Vagina (tissue), 2 donors: ENCODE results near the gene DUSP16. TPM values are rescaled to one million over a fixed set of nuclear protein-coding genes. Genes with fewer than 3 reads are reported as not detected.
"Not testable (repeated sequence)": the region's sequence is repeated elsewhere in the genome, so short reads cannot be mapped to it uniquely, and the experiment has no call there.

Experiments used
- DNase-seq, 2 donors: peaks; one replicate each; pipeline ENCODE4 v3.0.0-alpha.2; 2017; ENCODE audit errors: extremely low spot score in 2 of 2
- H3K27ac ChIP-seq: fragments of 200-600 bp; sonication (generic); one replicate; pipeline ENCODE4 v1.5.1; 2019
- H3K27me3 ChIP-seq: fragments of 200-600 bp; sonication (generic); one replicate; pipeline ENCODE4 v1.5.1; 2019
- H3K36me3 ChIP-seq, 2 donors: fragments of 200-600 bp; sonication (generic); one replicate each; pipeline ENCODE4 v1.5.1; 2017 to 2019
- H3K4me1 ChIP-seq: fragments of 200-600 bp; sonication (generic); one replicate; pipeline ENCODE4 v1.5.1; 2019
- H3K4me3 ChIP-seq, 2 donors: fragments of 200-600 bp; sonication (generic); 1 replicate in 1 of 2; 2 replicates in 1 of 2; pipeline ENCODE4 v1.5.1; 2016 to 2019
- H3K9me3 ChIP-seq: fragments of 200-600 bp; sonication (generic); one replicate; pipeline ENCODE4 v1.5.1; 2019
- POLR2A ChIP-seq, 2 donors: fragments of 450-650 bp; IDR thresholded peaks; one replicate each; pipeline ENCODE4 v1.6.1; 2017; ENCODE audit warnings: antibody characterized with exemption in 2 of 2, mild to moderate bottlenecking in 2 of 2, moderate library complexity in 2 of 2
- POLR2AphosphoS5 ChIP-seq, 2 donors: sonication (generic); formaldehyde crosslinking; IDR thresholded peaks; one replicate each; pipeline ENCODE4 v1.9.0; 2017; ENCODE audit warnings: antibody characterized with exemption in 2 of 2, mild to moderate bottlenecking in 2 of 2, low read depth in 1 of 2; ENCODE audit not compliant: insufficient read depth in 1 of 2
- intact Hi-C: fragments of 100-400 bp; cut with DNase I; formaldehyde crosslinking; loops from one replicate; pipeline ENCODE4 v1.15.1; 2023
- total RNA-seq: library from RNA; depleted of rRNA; stranded (reverse); fragments of >200 nt; gene quantifications from one replicate; pipeline ENCODE4 v1.2.3, GENCODE V29; 2016
- TF ChIP-seq, protein P1 (sequence below), 3 experiments: fragments of 450-650 bp in 2 of 3; fragments of 200-600 bp in 1 of 3; sonication (generic) in 1 of 3; IDR thresholded peaks; one replicate each; pipeline ENCODE4 v1.5.1; 2017 to 2019; ENCODE audit warnings: antibody characterized with exemption in 3 of 3, mild to moderate bottlenecking in 2 of 3, moderate library complexity in 2 of 3

DUSP16 gene
- total RNA-seq, 1 donor from 2014 or later, result 30.9 TPM

GRCh38 chr12:12528361-12529270, 34.0 kb downstream of the DUSP16 start:
- no peak for DNase-seq
- no peak overlapping the region for H3K27ac ChIP-seq
- H3K4me3 ChIP-seq, result no peak overlapping the region
- no peaks in the 10 kb centered on the region for H3K9me3 ChIP-seq
- TF ChIP-seq, protein P1, sequence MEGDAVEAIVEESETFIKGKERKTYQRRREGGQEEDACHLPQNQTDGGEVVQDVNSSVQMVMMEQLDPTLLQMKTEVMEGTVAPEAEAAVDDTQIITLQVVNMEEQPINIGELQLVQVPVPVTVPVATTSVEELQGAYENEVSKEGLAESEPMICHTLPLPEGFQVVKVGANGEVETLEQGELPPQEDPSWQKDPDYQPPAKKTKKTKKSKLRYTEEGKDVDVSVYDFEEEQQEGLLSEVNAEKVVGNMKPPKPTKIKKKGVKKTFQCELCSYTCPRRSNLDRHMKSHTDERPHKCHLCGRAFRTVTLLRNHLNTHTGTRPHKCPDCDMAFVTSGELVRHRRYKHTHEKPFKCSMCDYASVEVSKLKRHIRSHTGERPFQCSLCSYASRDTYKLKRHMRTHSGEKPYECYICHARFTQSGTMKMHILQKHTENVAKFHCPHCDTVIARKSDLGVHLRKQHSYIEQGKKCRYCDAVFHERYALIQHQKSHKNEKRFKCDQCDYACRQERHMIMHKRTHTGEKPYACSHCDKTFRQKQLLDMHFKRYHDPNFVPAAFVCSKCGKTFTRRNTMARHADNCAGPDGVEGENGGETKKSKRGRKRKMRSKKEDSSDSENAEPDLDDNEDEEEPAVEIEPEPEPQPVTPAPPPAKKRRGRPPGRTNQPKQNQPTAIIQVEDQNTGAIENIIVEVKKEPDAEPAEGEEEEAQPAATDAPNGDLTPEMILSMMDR (IDR thresholded peaks at IDR 0.05), result no peak
- TF ChIP-seq POLR2AphosphoS5 (IDR thresholded peaks at IDR 0.05; ENCODE audit: insufficient read depth in 1 of 2, low read depth in 1 of 2) (no peak), POLR2A (IDR thresholded peaks at IDR 0.05) (no peak)
- intact Hi-C loops, result no loop called here
- H3K27me3 ChIP-seq, result no peaks in the 10 kb centered on the region
- peaks cover 38% of the 10 kb centered on the region for H3K4me1 ChIP-seq
- no peaks in the 10 kb centered on the region for H3K36me3 ChIP-seq

DNA sequence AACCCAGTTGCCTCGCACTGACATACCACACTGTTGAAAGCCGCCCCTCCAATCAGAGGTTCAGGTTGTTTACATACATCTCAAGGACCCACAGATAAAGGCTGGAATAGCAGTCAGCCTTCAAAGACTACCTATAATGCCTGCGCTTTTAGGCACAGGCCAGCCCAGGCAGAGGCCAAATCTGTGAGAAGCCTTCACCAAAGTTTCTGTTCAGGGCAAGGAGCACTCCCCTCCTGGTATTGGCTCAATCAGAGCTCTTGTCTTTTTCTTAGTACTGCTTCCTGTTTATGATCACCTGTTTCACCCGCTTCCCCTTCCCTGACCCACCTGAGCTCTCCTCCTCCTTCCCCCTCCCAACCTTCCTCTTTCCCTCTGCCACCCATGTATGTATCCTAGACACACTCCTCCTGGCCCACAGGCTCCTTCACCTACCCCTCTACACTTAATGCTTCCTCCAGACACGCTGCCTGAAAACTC, 34.8 kb downstream of the DUSP16 start:
- TF ChIP-seq POLR2A (IDR thresholded peaks at IDR 0.05) (no peak), POLR2AphosphoS5 (IDR thresholded peaks at IDR 0.05; ENCODE audit: insufficient read depth in 1 of 2, low read depth in 1 of 2) (no peak)
- TF ChIP-seq, protein P1 (IDR thresholded peaks at IDR 0.05), result no peak
- no peaks in the 10 kb centered on the region for H3K27me3 ChIP-seq
- intact Hi-C loops, result no loop called here
- no peaks in the 10 kb centered on the region for H3K36me3 ChIP-seq
- H3K9me3 ChIP-seq, result no peaks in the 10 kb centered on the region
- peaks cover 30% of the 10 kb centered on the region for H3K4me1 ChIP-seq
- DNase-seq, result no peak
- H3K27ac ChIP-seq, result no peak overlapping the region
- H3K4me3 ChIP-seq, result no peak overlapping the region

GRCh38 chr12:12524128-12524527, 38.5 kb downstream of the DUSP16 start:
- Histone ChIP-seq H3K4me1 (peaks cover 44% of the 10 kb centered on the region), H3K27me3 (no peaks in the 10 kb centered on the region), H3K27ac (no peak overlapping the region), H3K9me3 (no peaks in the 10 kb centered on the region), H3K36me3 (peaks cover 0 to 6% of the 10 kb centered on the region in 2 donors), H3K4me3 (no peak overlapping the region)
- no peak for DNase-seq
- intact Hi-C loops, result no loop called here
- TF ChIP-seq, protein P1 (IDR thresholded peaks at IDR 0.05), result no peak
- no peak for TF ChIP-seq POLR2AphosphoS5 (IDR thresholded peaks at IDR 0.05; ENCODE audit: insufficient read depth in 1 of 2, low read depth in 1 of 2)
- TF ChIP-seq POLR2A (IDR thresholded peaks at IDR 0.05), result no peak

DNA sequence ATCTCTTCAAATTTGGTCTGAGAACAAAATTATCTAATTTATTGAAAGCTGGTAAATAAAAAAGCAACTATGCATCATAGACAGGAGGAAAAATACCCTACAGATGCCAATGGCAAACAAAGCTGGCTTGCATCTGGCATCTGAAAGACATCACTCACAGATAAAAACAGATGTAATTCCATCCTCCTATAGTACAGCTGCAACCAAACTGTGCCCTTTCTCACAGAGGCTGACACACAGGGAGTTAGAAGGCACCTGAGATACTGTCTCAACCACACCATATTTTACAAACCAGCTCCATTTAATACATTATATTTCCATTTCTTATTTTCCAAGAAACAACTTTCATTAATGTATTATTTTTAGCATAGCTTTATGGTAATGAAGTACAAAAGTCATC, 39.4 kb downstream of the DUSP16 start:
- DNase-seq, result no peak
- intact Hi-C loops, result no loop called here
- Histone ChIP-seq H3K4me1 (peaks cover 38% of the 10 kb centered on the region), H3K27ac (no peak overlapping the region), H3K4me3 (no peak overlapping the region), H3K36me3 (peaks cover 0 to 11% of the 10 kb centered on the region in 2 donors), H3K27me3 (no peaks in the 10 kb centered on the region), H3K9me3 (no peaks in the 10 kb centered on the region)
- TF ChIP-seq, protein P1 (IDR thresholded peaks at IDR 0.05), result no peak
- TF ChIP-seq POLR2AphosphoS5 (IDR thresholded peaks at IDR 0.05; ENCODE audit: insufficient read depth in 1 of 2, low read depth in 1 of 2), result no peak
- TF ChIP-seq POLR2A (IDR thresholded peaks at IDR 0.05), result no peak

DNA sequence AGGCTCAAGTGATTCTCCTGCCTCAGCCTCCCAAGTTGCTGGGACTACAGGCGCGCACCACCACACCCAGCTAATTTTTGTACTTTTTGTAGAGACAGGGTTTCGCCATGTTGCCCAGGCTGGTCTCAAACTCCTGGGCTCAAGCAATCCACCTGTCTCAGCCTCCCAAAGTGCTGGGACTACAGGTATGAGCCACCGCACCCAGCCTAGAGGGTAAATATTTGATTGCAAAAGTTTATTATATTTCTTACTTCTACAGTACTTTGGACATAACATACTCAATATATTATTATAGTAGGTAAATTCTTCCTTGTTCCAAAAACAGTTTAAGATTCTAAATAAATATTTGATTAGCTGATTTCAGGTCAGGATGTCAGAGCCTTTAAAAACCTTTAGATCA, 40.0 kb downstream of the DUSP16 start:
- intact Hi-C loops, H3K9me3 ChIP-seq, H3K4me3 ChIP-seq, H3K27ac ChIP-seq, H3K27me3 ChIP-seq, DNase-seq: not testable (repeated sequence)
- Histone ChIP-seq H3K4me1 (peaks cover 32% of the 10 kb centered on the region), H3K36me3 (peaks cover 0 to 14% of the 10 kb centered on the region in 2 donors)
